Measurements from ENCODE around the gene GMNN.

- no peak for TF ChIP-seq CTCF (optimal IDR thresholded peaks at IDR 0.05 in 1 of 3, IDR thresholded peaks at IDR 0.05 in 1 of 3, conservative IDR thresholded peaks at IDR 0.05 in 1 of 3; ENCODE audit: extremely low read depth in 1 of 3, insufficient read depth in 2 of 3, low read length in 3 of 3)
- TF ChIP-seq EZH2 (IDR thresholded peaks at IDR 0.05; ENCODE audit: low read length), result no peak
Measured at GRCh38 chr6:24743265-24743943, 31.3 kb upstream of the GMNN start.

Data from keratinocyte (primary cell).